K562 (cell line): Measurements from ENCODE around the gene TNFSF15. TPM values are rescaled to one million over a fixed set of nuclear protein-coding genes. Genes with fewer than 3 reads are reported as not detected.

Experiments used
- ATAC-seq: fragments of 200-7000 bp; cut with Tn5 transposase; 3 replicates; pipeline ENCODE4 v1.9.1; 2020; ENCODE audit warnings: moderate library complexity
- BruUV-seq: library from RNA; stranded (reverse); fragments of 400-500 nt; replicated peaks from 2 replicates; lab custom pipeline; 2021; lab: Mats Ljungman, UMichigan
- CTCF ChIA-PET: fragments of 300-600 bp; formaldehyde crosslinking; extraction: SDS; loops from one replicate; lab custom pipeline; 2021; ENCODE audit warnings: low intra/inter-chr PET ratio; lab: Yijun Ruan, JAX
- POLR2A ChIA-PET: fragments of 300-600, 350-650 bp; sonication (Branson Sonifier 250); formaldehyde crosslinking; extraction: SDS; loops from one replicate; lab custom pipeline; 2021; ENCODE audit warnings: antibody characterized with exemption, inconsistent platforms; lab: Yijun Ruan, JAX
- DNase-seq, 4 experiments: peaks; one replicate each; pipeline versions ENCODE4 v3.0.0 to v3.0.0-alpha.2; 2011 to 2018; ENCODE audit warnings: low spot score in 3 of 4, mixed read lengths in 3 of 4; ENCODE audit errors: extremely low read depth in 1 of 4
- FAIRE-seq: peaks from 2 replicates; lab custom pipeline; 2011; peaks lifted over from hg19 to GRCh38; lab: Jason Lieb, UNC
- H2AFZ ChIP-seq: 2 replicates; pipeline ENCODE4 v1.6.0; 2011; ENCODE audit warnings: low read depth, low read length, control low read depth, inconsistent platforms
- H3K27ac ChIP-seq: fragments of 200-600 bp; 3 replicates; pipeline ENCODE4 v1.8.0; 2011; ENCODE audit warnings: low read depth, mild to moderate bottlenecking, control low read depth, inconsistent platforms, low read length, moderate library complexity, mixed read lengths; ENCODE audit errors: extremely low read depth
- H3K27me3 ChIP-seq, 2 experiments: fragments of 300-600 bp in 1 of 2; 2 replicates in 1 of 2; 3 replicates in 1 of 2; pipeline versions ENCODE4 v1.6.0 to v1.8.0; 2011; ENCODE audit warnings: inconsistent platforms in 2 of 2, low read length in 2 of 2, mild to moderate bottlenecking in 1 of 2, mixed read lengths in 1 of 2, moderate library complexity in 1 of 2; ENCODE audit not compliant: control insufficient read depth in 2 of 2, insufficient read depth in 2 of 2
- H3K36me3 ChIP-seq: fragments of 300-600 bp; 3 replicates; pipeline ENCODE4 v1.8.0; 2011; ENCODE audit warnings: mild to moderate bottlenecking, low read length, inconsistent platforms; ENCODE audit not compliant: control insufficient read depth, insufficient read depth
- H3K4me1 ChIP-seq, 2 experiments: fragments of 200-600 bp in 1 of 2; replicated peaks in 1 of 2; 2 replicates in 1 of 2; 3 replicates in 1 of 2; pipeline versions ENCODE4 v1.5.1 to v1.8.0; 2011; ENCODE audit warnings: inconsistent platforms in 2 of 2, low read length in 2 of 2, mild to moderate bottlenecking in 1 of 2, mixed read lengths in 1 of 2, moderate library complexity in 1 of 2; ENCODE audit not compliant: control insufficient read depth in 2 of 2, insufficient read depth in 2 of 2
- H3K4me2 ChIP-seq: 2 replicates; pipeline ENCODE4 v1.6.1; 2011; ENCODE audit warnings: low read length, control low read depth, inconsistent platforms, mixed read lengths; ENCODE audit not compliant: insufficient read depth
- H3K4me3 ChIP-seq: fragments of 200-600 bp; sonication (generic), shearing (Covaris generic); 2 replicates; pipeline ENCODE4 v1.5.1; 2016; ENCODE audit warnings: control low read depth, inconsistent platforms
- H3K79me2 ChIP-seq: fragments of 200-600 bp; 3 replicates; pipeline ENCODE4 v1.8.0; 2011; ENCODE audit warnings: low read length, inconsistent platforms; ENCODE audit not compliant: control insufficient read depth, insufficient read depth
- H3K9ac ChIP-seq, 2 experiments: 2 replicates each; pipeline versions ENCODE4 v1.6.0 to v1.6.1; 2011; ENCODE audit warnings: low read depth in 2 of 2, low read length in 2 of 2, control low read depth in 1 of 2, inconsistent platforms in 1 of 2, mild to moderate bottlenecking in 1 of 2, mixed read lengths in 1 of 2; ENCODE audit not compliant: insufficient read depth in 1 of 2
- H3K9me1 ChIP-seq: one replicate; pipeline ENCODE4 v1.6.0; 2011; ENCODE audit warnings: inconsistent platforms, mild to moderate bottlenecking, low read length, moderate library complexity; ENCODE audit not compliant: control insufficient read depth, insufficient read depth
- H3K9me3 ChIP-seq: replicated peaks from 2 replicates; pipeline ENCODE4 v1.5.1; 2011; ENCODE audit warnings: low read depth, low read length, inconsistent platforms; ENCODE audit not compliant: control insufficient read depth, insufficient read depth
- H4K20me1 ChIP-seq: replicated peaks from 2 replicates; pipeline ENCODE4 v1.6.1; 2011; ENCODE audit warnings: low read length, inconsistent platforms, mixed read lengths; ENCODE audit not compliant: control insufficient read depth, insufficient read depth
- ARID1B ChIP-seq: fragments of 450-650 bp; IDR thresholded peaks from 2 replicates; pipeline ENCODE4 v1.6.1; 2016; ENCODE audit warnings: antibody characterized with exemption, mild to moderate bottlenecking, inconsistent platforms
- ARID2 ChIP-seq: fragments of 450-650 bp; IDR thresholded peaks from 2 replicates; pipeline ENCODE4 v1.6.1; 2017; ENCODE audit warnings: antibody characterized with exemption, mild to moderate bottlenecking
- DACH1 ChIP-seq: fragments of 450-650 bp; IDR thresholded peaks from 2 replicates; pipeline ENCODE4 v1.6.1; 2018; ENCODE audit not compliant: partially characterized antibody
- IFI16 ChIP-seq: fragments of 250-450 bp; sonication (Bioruptor Pico); IDR thresholded peaks from 2 replicates; pipeline ENCODE4 v2.1.2; 2022; ENCODE audit warnings: mild to moderate bottlenecking, inconsistent platforms
- JUN ChIP-seq, 2 experiments: sonication (generic) in 1 of 2; formaldehyde crosslinking in 1 of 2; IDR thresholded peaks; 2 replicates each; pipeline versions ENCODE4 v1.6.1 to v1.8.0; 2012 to 2022; ENCODE audit warnings: borderline replicate concordance in 2 of 2, mild to moderate bottlenecking in 2 of 2, improper control_type of control experiment in 1 of 2, low read depth in 1 of 2, low read length in 1 of 2, missing genetic modification reagents in 1 of 2
- KDM5B ChIP-seq: fragments of 200-600 bp; sonication (generic); IDR thresholded peaks from 2 replicates; pipeline ENCODE4 v1.6.1; 2012; ENCODE audit warnings: low read depth, mild to moderate bottlenecking, moderate library complexity, low read length, control low read depth, inconsistent platforms; ENCODE audit not compliant: insufficient replicate concordance
- MED1 ChIP-seq: sonication (generic); formaldehyde crosslinking; IDR thresholded peaks from 2 replicates; pipeline ENCODE4 v1.8.1; 2023; ENCODE audit warnings: missing genetic modification reagents, borderline replicate concordance
- NEUROD1 ChIP-seq: fragments of 150-350 bp; IDR thresholded peaks from 2 replicates; pipeline ENCODE4 v1.6.1; 2014; ENCODE audit warnings: borderline replicate concordance, low read length, low read depth; ENCODE audit not compliant: partially characterized antibody
- NONO ChIP-seq, 2 experiments: fragments of 200-400 bp in 1 of 2; fragments of 450-650 bp in 1 of 2; formaldehyde crosslinking in 1 of 2; IDR thresholded peaks; 2 replicates each; pipeline ENCODE4 v1.6.1; 2017; ENCODE audit warnings: low read depth in 2 of 2, mild to moderate bottlenecking in 2 of 2, moderate library complexity in 2 of 2, low read length in 1 of 2
- NUFIP1 ChIP-seq: fragments of 450-650 bp; IDR thresholded peaks from 2 replicates; pipeline ENCODE4 v1.6.1; 2018; ENCODE audit not compliant: partially characterized antibody
- PCBP2 ChIP-seq: fragments of 200-400 bp; formaldehyde crosslinking; IDR thresholded peaks from 2 replicates; pipeline ENCODE4 v1.6.1; 2018; ENCODE audit warnings: low read length, low read depth, mild to moderate bottlenecking, moderate library complexity; ENCODE audit not compliant: poor library complexity, severe bottlenecking
- POLR2AphosphoS2 ChIP-seq: IDR thresholded peaks from 2 replicates; pipeline ENCODE4 v1.6.1; 2012; ENCODE audit warnings: low read length, improper control_type of control experiment
- SOX6 ChIP-seq: fragments of 450-650 bp; IDR thresholded peaks from 2 replicates; pipeline ENCODE4 v1.6.1; 2014; ENCODE audit warnings: mild to moderate bottlenecking
- STAG1 ChIP-seq: sonication (generic); formaldehyde crosslinking; IDR thresholded peaks from 2 replicates; pipeline ENCODE4 v1.5.0; 2020; ENCODE audit warnings: missing genetic modification reagents, borderline replicate concordance
- TRIM25 ChIP-seq: fragments of 450-650 bp; IDR thresholded peaks from 2 replicates; pipeline ENCODE4 v1.7.0; 2016; ENCODE audit warnings: borderline replicate concordance
- ZC3H11A ChIP-seq: IDR thresholded peaks from 2 replicates; pipeline ENCODE4 v1.6.1; 2012; ENCODE audit warnings: low read depth, low read length, improper control_type of control experiment
- ZFP91 ChIP-seq: sonication (generic); formaldehyde crosslinking; IDR thresholded peaks from 2 replicates; pipeline ENCODE4 v1.8.0; 2022; ENCODE audit warnings: mild to moderate bottlenecking, missing genetic modification reagents
- ZNF316 ChIP-seq: fragments of 450-650 bp; IDR thresholded peaks from 2 replicates; pipeline ENCODE4 v1.6.1; 2016
- WGBS: fragments of 100-300 bp; shearing (Covaris generic); methylation state at CpG from one replicate; pipeline ENCODE4 v1.1.6; 2016; ENCODE audit warnings: low coverage, mixed read lengths; ENCODE audit not compliant: insufficient coverage; ENCODE audit errors: missing lambda C conversion rate; 5-methylcytosine and 5-hydroxymethylcytosine counted together
- in situ Hi-C: fragments of 300-500 bp; cut with MboI; formaldehyde crosslinking; loops from 4 replicates; pipeline ENCODE4 v1.15.0; 2018; ENCODE audit warnings: inconsistent platforms, mixed read lengths
- intact Hi-C: fragments of 100-400 bp; cut with micrococcal nuclease; formaldehyde crosslinking; loops from 2 replicates; pipeline ENCODE4 v1.14.2; 2022
- polyA plus RNA-seq, 8 experiments: library from polyadenylated mRNA; depleted of rRNA in 4 of 8; stranded (reverse) in 5 of 8; unstranded in 3 of 8; fragments of >200 nt; fragmentation: Nextera tagmentation in 2 of 8; fragmentation: Illumina TruSeq in 1 of 8; extraction: Ambion mirVana in 2 of 8; extraction: Trizol in 1 of 8; gene quantifications; 2 replicates each; pipeline versions ENCODE4 v1.2.1 to v1.2.3, GENCODE V29; 2011 to 2014; ENCODE audit warnings: inconsistent platforms in 1 of 8, missing spikeins in 1 of 8
- total RNA-seq, 7 experiments: library from RNA; depleted of rRNA in 6 of 7; stranded (reverse); fragments of >200 nt in 6 of 7; fragmentation: Illumina TruSeq in 2 of 7; extraction: Trizol in 2 of 7; gene quantifications; 2 replicates each; pipeline versions ENCODE4 v1.2.1 to v1.2.3, GENCODE V29; 2011 to 2021; ENCODE audit warnings: low replicate concordance in 1 of 7
- TF ChIP-seq, protein P1 (sequence below): IDR thresholded peaks from 2 replicates; pipeline ENCODE4 v1.6.1; 2011; ENCODE audit warnings: borderline replicate concordance, low read depth, mild to moderate bottlenecking, moderate library complexity, low read length; ENCODE audit not compliant: insufficient read depth, poor library complexity, severe bottlenecking

TNFSF15 gene
- total and polyA plus RNA-seq, 9 of the 15 experiments (the other 6 are each of a cell fraction or from before 2014, with no cell fraction given): not detected

DNA sequence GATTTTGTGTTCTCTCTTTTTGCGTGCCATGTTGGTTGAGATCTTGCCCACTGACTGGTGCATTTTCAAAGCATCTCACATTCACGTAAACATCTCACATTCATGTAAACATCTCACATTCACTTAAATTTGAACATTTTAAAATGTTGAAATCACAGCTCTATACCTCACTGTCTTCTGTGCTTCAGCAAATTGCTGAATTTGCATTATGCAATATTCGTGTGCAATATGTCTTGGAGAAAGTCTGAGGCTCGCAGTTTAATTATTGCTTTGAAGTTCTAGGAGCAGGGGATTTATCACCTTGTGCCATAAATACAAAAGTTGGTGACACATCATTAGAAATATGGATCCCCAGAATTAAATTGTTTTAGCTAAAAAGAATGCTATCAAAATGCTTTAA is 42.6 kb downstream of the TNFSF15 start:
- Histone ChIP-seq H3K4me1 (no peaks in the 10 kb centered on the region), H3K4me2 (no peak overlapping the region), H3K27ac (no peak overlapping the region), H3K36me3 (no peaks in the 10 kb centered on the region), H3K9ac (no peak overlapping the region), H4K20me1 (no peaks in the 10 kb centered on the region), H3K27me3 (no peaks in the 10 kb centered on the region; a peak in 2 of 5 replicates), H3K9me3 (no peaks in the 10 kb centered on the region), H2AFZ (no peak overlapping the region), H3K9me1 (no peaks in the 10 kb centered on the region), H3K79me2 (no peaks in the 10 kb centered on the region), H3K4me3 (no peak overlapping the region)
- WGBS: 0% methylated on average over 4 of the region's 4 CpGs
- FAIRE-seq (no peak), DNase-seq (no peak), ATAC-seq (no peak)
- in situ Hi-C loops: no loop called here
- BruUV-seq: no TSS peak
- ChIA-PET CTCF (no interaction called here), POLR2A (no interaction called here)
- intact Hi-C loops: no loop called here
- TF ChIP-seq ARID1B: no peak
- no peak for TF ChIP-seq NUFIP1
- TF ChIP-seq ZC3H11A: no peak
- TF ChIP-seq TRIM25: no peak
- peak; percentile 72 for TF ChIP-seq ZNF316
- TF ChIP-seq NEUROD1: no peak
- no peak for TF ChIP-seq IFI16 (CRISPR knock-in tag)
- TF ChIP-seq, protein P1, sequence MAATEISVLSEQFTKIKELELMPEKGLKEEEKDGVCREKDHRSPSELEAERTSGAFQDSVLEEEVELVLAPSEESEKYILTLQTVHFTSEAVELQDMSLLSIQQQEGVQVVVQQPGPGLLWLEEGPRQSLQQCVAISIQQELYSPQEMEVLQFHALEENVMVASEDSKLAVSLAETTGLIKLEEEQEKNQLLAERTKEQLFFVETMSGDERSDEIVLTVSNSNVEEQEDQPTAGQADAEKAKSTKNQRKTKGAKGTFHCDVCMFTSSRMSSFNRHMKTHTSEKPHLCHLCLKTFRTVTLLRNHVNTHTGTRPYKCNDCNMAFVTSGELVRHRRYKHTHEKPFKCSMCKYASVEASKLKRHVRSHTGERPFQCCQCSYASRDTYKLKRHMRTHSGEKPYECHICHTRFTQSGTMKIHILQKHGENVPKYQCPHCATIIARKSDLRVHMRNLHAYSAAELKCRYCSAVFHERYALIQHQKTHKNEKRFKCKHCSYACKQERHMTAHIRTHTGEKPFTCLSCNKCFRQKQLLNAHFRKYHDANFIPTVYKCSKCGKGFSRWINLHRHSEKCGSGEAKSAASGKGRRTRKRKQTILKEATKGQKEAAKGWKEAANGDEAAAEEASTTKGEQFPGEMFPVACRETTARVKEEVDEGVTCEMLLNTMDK: no peak
- TF ChIP-seq STAG1 (CRISPR knock-in tag): no peak
- no peak for TF ChIP-seq POLR2AphosphoS2
- TF ChIP-seq KDM5B: no peak
- no peak for TF ChIP-seq SOX6
- no peak for TF ChIP-seq NONO (IDR thresholded peaks at IDR 0.05; ENCODE audit: low read depth in 2 of 2, low read length in 1 of 2)
- TF ChIP-seq MED1 (CRISPR knock-in tag): no peak
- TF ChIP-seq JUN (IDR thresholded peaks at IDR 0.05; ENCODE audit: borderline replicate concordance, low read depth, low read length): no peak
- TF ChIP-seq JUN (CRISPR knock-in tag; IDR thresholded peaks at IDR 0.05; ENCODE audit: borderline replicate concordance): no peak
- no peak for TF ChIP-seq PCBP2
- TF ChIP-seq DACH1: no peak
- no peak for TF ChIP-seq ARID2
- TF ChIP-seq ZFP91 (CRISPR knock-in tag): no peak
